ENCODE measurements around the gene TNPO2. TPM values are rescaled to one million over a fixed set of nuclear protein-coding genes. Genes with fewer than 3 reads are reported as not detected.

Gene TNPO2
- total and polyA plus RNA-seq, 2 of the 13 experiments (the other 11 are each of a cell fraction or from before 2014, with no cell fraction given) = 31.7 to 61.0 TPM

- TF ChIP-seq GMEB1 (CRISPR knock-in tag; IDR thresholded peaks at IDR 0.05; ENCODE audit: borderline replicate concordance) (peak; percentile 40; the same call in 1 of the 2 replicates), TFDP2 (CRISPR knock-in tag; IDR thresholded peaks at IDR 0.05) (peak; percentile 52; the same call in 1 of the 2 replicates), CCDC6 (CRISPR knock-in tag; IDR thresholded peaks at IDR 0.05) (no peak), FOSL2 (CRISPR knock-in tag; IDR thresholded peaks at IDR 0.05) (0 out of 2 replicates have a peak, but pooled peaks have one; percentile 40), NAIF1 (CRISPR knock-in tag; IDR thresholded peaks at IDR 0.05; ENCODE audit: borderline replicate concordance) (0 out of 2 replicates have a peak, but pooled peaks have one; percentile 23), ZNF296 (CRISPR knock-in tag; conservative IDR thresholded peaks at IDR 0.05) (no peak), ARID4A (CRISPR knock-in tag; IDR thresholded peaks at IDR 0.05; ENCODE audit: borderline replicate concordance) (peak; percentile 67; the same call in 1 of the 2 replicates), TOE1 (CRISPR knock-in tag; IDR thresholded peaks at IDR 0.05) (no peak), THRA (CRISPR knock-in tag; IDR thresholded peaks at IDR 0.05; ENCODE audit: borderline replicate concordance) (0 out of 2 replicates have a peak, but pooled peaks have one; percentile 25), ZNF503 (CRISPR knock-in tag; IDR thresholded peaks at IDR 0.05) (no peak), POGK (CRISPR knock-in tag; conservative IDR thresholded peaks at IDR 0.05) (no peak), CREB3 (CRISPR knock-in tag; IDR thresholded peaks at IDR 0.05) (no peak)
Measured at GRCh38 chr19:12766051-12766521, 42.4 kb upstream of the TNPO2 start (continued).
